Neural cell (in vitro differentiated cells): ENCODE data around the gene OR6K3. TPM values are rescaled to one million over a fixed set of nuclear protein-coding genes. Genes with fewer than 3 reads are reported as not detected.

Experiments
- H2AFZ ChIP-seq: fragments of 200-600, 300-800 bp; sonication (generic), shearing (Covaris generic); 2 replicates; pipeline ENCODE4 v1.6.0; 2014; ENCODE audit warnings: low read depth, mild to moderate bottlenecking, antibody characterized with exemption, low read length, moderate library complexity
- H3F3A ChIP-seq: fragments of 200-600 bp; shearing (Covaris generic); 2 replicates; pipeline ENCODE4 v1.6.1; 2016; ENCODE audit warnings: mild to moderate bottlenecking, moderate library complexity, mixed read lengths, antibody characterized with exemption, low read length; ENCODE audit not compliant: insufficient read depth, poor library complexity, severe bottlenecking
- H3K27ac ChIP-seq: fragments of 200-600, 300-800 bp; sonication (generic), shearing (Covaris generic); 2 replicates; pipeline ENCODE4 v1.5.1; 2014; ENCODE audit warnings: mild to moderate bottlenecking, low read length, moderate library complexity
- H3K27me3 ChIP-seq: fragments of 300-800, 200-600 bp; sonication (generic), shearing (Covaris generic); 2 replicates; pipeline ENCODE4 v1.6.0; 2014; ENCODE audit warnings: mild to moderate bottlenecking, low read depth, low read length, moderate library complexity; ENCODE audit not compliant: insufficient read depth
- H3K36me3 ChIP-seq: fragments of 300-800, 200-600 bp; sonication (generic), shearing (Covaris generic); 2 replicates; pipeline ENCODE4 v1.5.1; 2014; ENCODE audit warnings: mild to moderate bottlenecking, antibody characterized with exemption, low read length, moderate library complexity; ENCODE audit not compliant: insufficient read depth
- H3K4me2 ChIP-seq: fragments of 300-800, 200-600 bp; sonication (generic), shearing (Covaris generic); 2 replicates; pipeline ENCODE4 v1.6.0; 2014; ENCODE audit warnings: mild to moderate bottlenecking, low read length
- H3K4me3 ChIP-seq: fragments of 300-800, 200-600 bp; sonication (generic), shearing (Covaris generic); 2 replicates; pipeline ENCODE4 v1.5.1; 2014; ENCODE audit warnings: mild to moderate bottlenecking, low read length, moderate library complexity
- H3K79me2 ChIP-seq: fragments of 200-600 bp; shearing (Covaris generic); replicated peaks from 2 replicates; pipeline ENCODE4 v1.6.0; 2014; ENCODE audit warnings: mild to moderate bottlenecking, low read length, moderate library complexity; ENCODE audit not compliant: insufficient read depth
- H3K9ac ChIP-seq: fragments of 300-800, 200-600 bp; sonication (generic), shearing (Covaris generic); 2 replicates; pipeline ENCODE4 v1.6.1; 2016; ENCODE audit warnings: mild to moderate bottlenecking, low read length, mixed read lengths
- H3K9me2 ChIP-seq: fragments of 200-600 bp; shearing (Covaris generic); 2 replicates; pipeline ENCODE4 v1.6.1; 2016; ENCODE audit warnings: mild to moderate bottlenecking, low read length, mixed read lengths; ENCODE audit not compliant: insufficient read depth
- H3K9me3 ChIP-seq: fragments of 200-600, 300-800 bp; sonication (generic), shearing (Covaris generic); 2 replicates; pipeline ENCODE4 v1.6.1; 2016; ENCODE audit warnings: mild to moderate bottlenecking, mixed run types, low read length, moderate library complexity, mixed read lengths
- H4K20me1 ChIP-seq: fragments of 200-600 bp; shearing (Covaris generic); 2 replicates; pipeline ENCODE4 v1.6.1; 2016; ENCODE audit warnings: mild to moderate bottlenecking, mixed run types; ENCODE audit not compliant: insufficient read depth
- CTCF ChIP-seq: fragments of 450-650 bp; IDR thresholded peaks from 2 replicates; pipeline ENCODE4 v1.5.1; 2014; ENCODE audit warnings: antibody characterized with exemption, mild to moderate bottlenecking, moderate library complexity; ENCODE audit not compliant: poor library complexity, severe bottlenecking
- EP300 ChIP-seq: fragments of 450-650 bp; conservative IDR thresholded peaks from 2 replicates; pipeline ENCODE4 v1.6.1; 2014; ENCODE audit warnings: antibody characterized with exemption, mild to moderate bottlenecking, moderate library complexity; ENCODE audit not compliant: poor library complexity, severe bottlenecking
- EZH2 ChIP-seq: fragments of 200-600, 300-800 bp; shearing (Covaris generic), sonication (generic); IDR thresholded peaks from 2 replicates; pipeline ENCODE4 v1.6.1; 2014; ENCODE audit warnings: antibody characterized with exemption, low read length, borderline replicate concordance, mild to moderate bottlenecking; ENCODE audit not compliant: insufficient read depth, poor library complexity, severe bottlenecking
- MXI1 ChIP-seq: fragments of 450-650 bp; conservative IDR thresholded peaks from 2 replicates; pipeline ENCODE4 v1.6.1; 2014; ENCODE audit warnings: antibody characterized with exemption, mild to moderate bottlenecking; ENCODE audit not compliant: poor library complexity, severe bottlenecking
- POLR2AphosphoS5 ChIP-seq: IDR thresholded peaks from 2 replicates; pipeline ENCODE4 v1.6.1; 2012
- RAD21 ChIP-seq: fragments of 450-650 bp; conservative IDR thresholded peaks from 2 replicates; pipeline ENCODE4 v1.6.1; 2014; ENCODE audit warnings: antibody characterized with exemption, mild to moderate bottlenecking, moderate library complexity
- REST ChIP-seq: IDR thresholded peaks from 2 replicates; pipeline ENCODE4 v1.6.1; 2012; ENCODE audit warnings: borderline replicate concordance
- SMC3 ChIP-seq: fragments of 450-650 bp; conservative IDR thresholded peaks from 2 replicates; pipeline ENCODE4 v1.6.1; 2014; ENCODE audit warnings: antibody characterized with exemption, mild to moderate bottlenecking, moderate library complexity; ENCODE audit not compliant: poor library complexity
- TAF1 ChIP-seq: IDR thresholded peaks from 2 replicates; pipeline ENCODE4 v1.6.1; 2012; ENCODE audit warnings: low read depth
- polyA plus RNA-seq: library from polyadenylated mRNA; depleted of rRNA; stranded (reverse); fragments of >200 nt; gene quantifications from 2 replicates; pipeline ENCODE4 v1.2.3, GENCODE V29; 2014

The OR6K3 gene
- polyA plus RNA-seq, 1 donor from 2014 or later, result not detected

GRCh38 chr1:158752155-158752712 lies 31.7 kb upstream of the OR6K3 start:
- Histone ChIP-seq H3K9me2 (no peaks in the 10 kb centered on the region), H3K9ac (no peak overlapping the region), H3K27ac (no peak overlapping the region), H3K4me2 (no peak overlapping the region), H3K27me3 (no peaks in the 10 kb centered on the region), H4K20me1 (no peaks in the 10 kb centered on the region), H3K9me3 (no peaks in the 10 kb centered on the region), H2AFZ (no peak overlapping the region), H3F3A (no peaks in the 10 kb centered on the region), H3K79me2 (no peaks in the 10 kb centered on the region), H3K4me3 (no peak overlapping the region), H3K36me3 (no peaks in the 10 kb centered on the region)
- TF ChIP-seq MXI1, result no peak
- no peak for TF ChIP-seq EP300
- no peak for TF ChIP-seq EZH2
- no peak for TF ChIP-seq SMC3
- TF ChIP-seq POLR2AphosphoS5, result no peak
- TF ChIP-seq RAD21, result no peak
- no peak for TF ChIP-seq TAF1
- no peak for TF ChIP-seq REST
- TF ChIP-seq CTCF, result no peak

GRCh38 chr1:158735848-158736247 lies 15.3 kb upstream of the OR6K3 start:
- TF ChIP-seq POLR2AphosphoS5 (no peak), REST (no peak), CTCF (no peak), RAD21 (no peak), EZH2 (no peak), EP300 (no peak), MXI1 (no peak), TAF1 (no peak), SMC3 (no peak)
- Histone ChIP-seq H3K36me3 (no peaks in the 10 kb centered on the region), H4K20me1 (no peaks in the 10 kb centered on the region), H3K9me3 (no peaks in the 10 kb centered on the region), H3K4me2 (no peak overlapping the region), H3K9ac (no peak overlapping the region), H3F3A (no peaks in the 10 kb centered on the region), H2AFZ (no peak overlapping the region), H3K4me3 (no peak overlapping the region), H3K27me3 (no peaks in the 10 kb centered on the region), H3K79me2 (no peaks in the 10 kb centered on the region), H3K9me2 (no peaks in the 10 kb centered on the region), H3K27ac (no peak overlapping the region)
